ENCODE measurements around the gene GPC2. TPM values are rescaled to one million over a fixed set of nuclear protein-coding genes. Genes with fewer than 3 reads are reported as not detected.

The GPC2 gene
- polyA plus RNA-seq, 1 experiment = 1.9 TPM

- ChIA-PET POLR2A (no interaction called here), CTCF (no interaction called here)
- Histone ChIP-seq H3K36me3 (ENCODE audit: control insufficient read depth, insufficient read depth, low read length) (no peaks in the 10 kb centered on the region), H3K27me3 (ENCODE audit: control insufficient read depth, insufficient read depth, low read length) (no peaks in the 10 kb centered on the region), H3K4me3 (ENCODE audit: low read depth, low read length) (peak overlapping the region; percentile 12)
- no peak for DNase-seq (ENCODE audit: low read depth)
- no peak for TF ChIP-seq CTCF (IDR thresholded peaks at IDR 0.05; ENCODE audit: insufficient read depth, low read depth, low read length)
Observed at GRCh38 chr7:100171087-100171681, 6.0 kb downstream of the GPC2 start.

GRCh38 chr7:100170101-100170897 is 6.9 kb downstream of the GPC2 start:
- no peak for TF ChIP-seq CTCF (IDR thresholded peaks at IDR 0.05; ENCODE audit: insufficient read depth, low read depth, low read length)
- no peaks in the 10 kb centered on the region for H3K36me3 ChIP-seq (ENCODE audit: control insufficient read depth, insufficient read depth, low read length)
- no peaks in the 10 kb centered on the region for H3K27me3 ChIP-seq (ENCODE audit: control insufficient read depth, insufficient read depth, low read length)
- no peak for DNase-seq (ENCODE audit: low read depth)
- CTCF ChIA-PET = no interaction called here
- POLR2A ChIA-PET = no interaction called here
- H3K4me3 ChIP-seq (ENCODE audit: low read depth, low read length) = no peak overlapping the region

GRCh38 chr7:100169147-100169850 is 7.9 kb downstream of the GPC2 start:
- ChIA-PET POLR2A (no interaction called here), CTCF (interaction anchor here (5.0 kb wide), 1 partner anchor 38 kb away, joined by 22 read pairs; no protein-coding TSS in a partner anchor)
- Histone ChIP-seq H3K36me3 (ENCODE audit: control insufficient read depth, insufficient read depth, low read length) (no peaks in the 10 kb centered on the region), H3K4me3 (ENCODE audit: low read depth, low read length) (no peak overlapping the region), H3K27me3 (ENCODE audit: control insufficient read depth, insufficient read depth, low read length) (no peaks in the 10 kb centered on the region)
- TF ChIP-seq CTCF (IDR thresholded peaks at IDR 0.05; ENCODE audit: insufficient read depth, low read depth, low read length) = no peak
- DNase-seq (ENCODE audit: low read depth) = no peak

- TF ChIP-seq CTCF (IDR thresholded peaks at IDR 0.05; ENCODE audit: insufficient read depth, low read depth, low read length) = no peak
- ChIA-PET CTCF (interaction anchor here (0.6 to 5.0 kb wide), 3 partner anchors 9 to 151 kb away, joined by 3 to 22 read pairs (median 5); partner anchors contain the start of genes GPC2 and STAG3), POLR2A (interaction anchor here (0.9 kb wide), 1 partner anchor 9 kb away, joined by 7 read pairs; the partner anchor contains the start of genes GPC2 and STAG3)
- Histone ChIP-seq H3K4me3 (ENCODE audit: low read depth, low read length) (peak overlapping the region; percentile 42), H3K36me3 (ENCODE audit: control insufficient read depth, insufficient read depth, low read length) (no peaks in the 10 kb centered on the region), H3K27me3 (ENCODE audit: control insufficient read depth, insufficient read depth, low read length) (no peaks in the 10 kb centered on the region)
- no peak for DNase-seq (ENCODE audit: low read depth)
Observed at GRCh38 chr7:100167912-100168323, 9.3 kb downstream of the GPC2 start.
